ENCODE results near the gene DHX9.

DNA sequence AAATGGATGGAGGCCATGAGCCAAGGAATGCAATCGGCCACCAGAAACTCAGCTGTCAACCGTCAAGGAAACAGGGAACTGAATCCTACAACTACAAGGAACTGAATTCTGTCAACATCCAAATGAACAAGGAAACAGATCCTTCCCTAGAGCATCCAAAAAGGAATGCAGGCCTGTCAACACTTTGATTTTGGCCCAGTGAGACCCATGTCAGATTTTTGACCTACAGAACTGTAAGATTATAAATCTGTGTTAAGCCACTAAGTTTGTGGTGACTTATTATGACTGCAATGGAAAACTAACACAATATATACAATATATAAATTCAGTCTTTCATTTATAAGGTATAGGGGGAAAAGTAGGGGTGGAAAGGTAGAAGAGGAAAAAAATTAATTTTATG lies 58.5 kb downstream of the DHX9 start:
- TF ChIP-seq, protein P1, sequence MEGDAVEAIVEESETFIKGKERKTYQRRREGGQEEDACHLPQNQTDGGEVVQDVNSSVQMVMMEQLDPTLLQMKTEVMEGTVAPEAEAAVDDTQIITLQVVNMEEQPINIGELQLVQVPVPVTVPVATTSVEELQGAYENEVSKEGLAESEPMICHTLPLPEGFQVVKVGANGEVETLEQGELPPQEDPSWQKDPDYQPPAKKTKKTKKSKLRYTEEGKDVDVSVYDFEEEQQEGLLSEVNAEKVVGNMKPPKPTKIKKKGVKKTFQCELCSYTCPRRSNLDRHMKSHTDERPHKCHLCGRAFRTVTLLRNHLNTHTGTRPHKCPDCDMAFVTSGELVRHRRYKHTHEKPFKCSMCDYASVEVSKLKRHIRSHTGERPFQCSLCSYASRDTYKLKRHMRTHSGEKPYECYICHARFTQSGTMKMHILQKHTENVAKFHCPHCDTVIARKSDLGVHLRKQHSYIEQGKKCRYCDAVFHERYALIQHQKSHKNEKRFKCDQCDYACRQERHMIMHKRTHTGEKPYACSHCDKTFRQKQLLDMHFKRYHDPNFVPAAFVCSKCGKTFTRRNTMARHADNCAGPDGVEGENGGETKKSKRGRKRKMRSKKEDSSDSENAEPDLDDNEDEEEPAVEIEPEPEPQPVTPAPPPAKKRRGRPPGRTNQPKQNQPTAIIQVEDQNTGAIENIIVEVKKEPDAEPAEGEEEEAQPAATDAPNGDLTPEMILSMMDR (IDR thresholded peaks at IDR 0.05): no peak
- TF ChIP-seq POLR2A (IDR thresholded peaks at IDR 0.05): no peak

Data from adrenal gland (tissue), 5 donors.